Omental fat pad (tissue), 4 donors: ENCODE measurements around the gene ANKRD63. TPM values are rescaled to one million over a fixed set of nuclear protein-coding genes. Genes with fewer than 3 reads are reported as not detected.

Experiments
- ATAC-seq: fragments of 150-250 bp; one replicate; pipeline ENCODE4 v1.9.1; 2016; ENCODE audit warnings: mild to moderate bottlenecking, moderate library complexity; ENCODE audit not compliant: low FRiP score
- DNase-seq: peaks from one replicate; pipeline ENCODE4 v3.0.0-alpha.2; 2019; ENCODE audit warnings: low spot score
- CTCF ChIP-seq, 3 donors: fragments of 450-650 bp; IDR thresholded peaks; one replicate each; pipeline ENCODE4 v1.5.1; 2016 to 2017; ENCODE audit warnings: antibody characterized with exemption in 3 of 3, mild to moderate bottlenecking in 3 of 3, moderate library complexity in 2 of 3
- total RNA-seq, 4 donors: library from RNA; depleted of rRNA; stranded (reverse); fragments of >200 nt; gene quantifications; one replicate each; pipeline ENCODE4 v1.1.0, GENCODE V29; 2016

The ANKRD63 gene
- total RNA-seq, 4 donors from 2014 or later = not detected

- TF ChIP-seq CTCF (IDR thresholded peaks at IDR 0.05) = no peak
- DNase-seq = no peak
- no peak for ATAC-seq
Observed at GRCh38 chr15:40253167-40253790, 29.6 kb downstream of the ANKRD63 start.

GRCh38 chr15:40252438-40253166 lies 30.3 kb downstream of the ANKRD63 start:
- ATAC-seq = peak; percentile 38

DNA sequence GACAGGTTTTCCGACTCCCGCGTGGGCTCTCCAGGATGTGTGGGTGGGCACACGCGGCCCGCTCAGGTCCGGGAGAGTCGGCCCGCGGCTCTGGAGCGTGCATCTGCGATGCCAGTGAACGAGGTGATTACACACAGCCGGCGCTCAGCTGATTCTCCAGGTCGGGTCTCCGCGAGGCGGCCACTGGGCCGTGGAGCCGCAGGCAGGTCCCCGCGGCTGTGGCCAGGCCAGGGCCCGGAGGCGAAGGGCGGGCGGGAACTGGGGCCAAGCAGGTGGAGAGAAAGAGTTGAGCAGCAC lies 30.8 kb downstream of the ANKRD63 start:
- ATAC-seq (no peak), DNase-seq (no peak)
- no peak for TF ChIP-seq CTCF (IDR thresholded peaks at IDR 0.05)

More at GRCh38 chr15:40252438-40253166, 30.3 kb downstream of the ANKRD63 start:
- no peak for DNase-seq
- TF ChIP-seq CTCF (IDR thresholded peaks at IDR 0.05) = no peak

DNA sequence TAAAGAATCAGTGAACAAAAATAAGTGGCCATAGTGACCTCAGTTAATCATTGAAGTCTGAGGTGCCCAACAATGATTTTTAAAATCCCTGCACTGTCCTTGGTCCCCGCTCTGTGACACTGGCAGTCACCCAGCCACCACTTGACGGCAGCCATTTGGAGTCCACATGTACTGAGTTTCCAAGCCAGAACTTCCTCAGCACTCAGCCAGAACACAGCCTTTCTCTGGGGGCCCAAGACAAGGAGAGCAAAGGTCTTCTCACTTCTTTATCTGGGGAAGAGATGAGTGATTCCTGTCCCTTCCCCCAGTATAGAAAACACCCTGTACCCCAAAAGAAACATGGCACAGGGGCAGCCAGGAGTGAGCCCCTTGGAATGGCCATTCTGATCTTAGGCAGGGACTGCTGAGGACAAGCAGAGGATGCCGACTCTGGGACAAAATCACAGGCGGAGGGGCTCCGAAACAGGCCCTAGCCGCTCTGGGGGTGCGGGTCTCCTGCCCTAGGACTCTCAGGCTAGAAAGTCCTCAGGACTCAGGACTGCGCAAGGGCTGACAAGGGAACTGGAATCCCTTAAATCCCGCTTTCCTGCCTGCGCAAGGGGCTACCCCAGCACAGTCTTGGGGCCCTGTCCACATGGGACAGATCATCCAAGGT lies 31.3 kb downstream of the ANKRD63 start:
- ATAC-seq = no peak
- DNase-seq = no peak
- TF ChIP-seq CTCF (IDR thresholded peaks at IDR 0.05) = no peak

GRCh38 chr15:40250771-40251483 lies 31.9 kb downstream of the ANKRD63 start:
- DNase-seq (no peak), ATAC-seq (no peak)
- no peak for TF ChIP-seq CTCF (IDR thresholded peaks at IDR 0.05)

- TF ChIP-seq CTCF (IDR thresholded peaks at IDR 0.05) = no peak
- DNase-seq = no peak
- no peak for ATAC-seq
Observed at GRCh38 chr15:40250304-40250656, 32.6 kb downstream of the ANKRD63 start.
